H1 (cell line): ENCODE measurements around the gene TMC3. TPM values are rescaled to one million over a fixed set of nuclear protein-coding genes. Genes with fewer than 3 reads are reported as not detected.

Experiments used
- POU5F1 ChIP-seq: IDR thresholded peaks from 2 replicates; pipeline ENCODE4 v1.6.1; 2011; ENCODE audit warnings: low read depth, mild to moderate bottlenecking, low read length, moderate library complexity
- SAP30 ChIP-seq: fragments of 300-600 bp; sonication (generic); IDR thresholded peaks from 2 replicates; pipeline ENCODE4 v1.7.1; 2012; ENCODE audit warnings: low read length, moderate library complexity, mild to moderate bottlenecking, inconsistent platforms; ENCODE audit not compliant: insufficient read depth, insufficient replicate concordance
- polyA plus RNA-seq, 7 experiments: library from polyadenylated mRNA; depleted of rRNA in 3 of 7; stranded (reverse) in 5 of 7; unstranded in 2 of 7; fragments of >200 nt in 5 of 7; fragments of 200-250 nt in 2 of 7; gene quantifications; 1 replicate in 5 of 7; 2 replicates in 1 of 7; 4 replicates in 1 of 7; pipeline versions ENCODE4 v1.2.1 to v1.2.3, GENCODE V29; 2011 to 2013; ENCODE audit warnings: missing spikeins in 2 of 7, mixed read lengths in 2 of 7
- total RNA-seq: library from RNA; stranded (reverse); fragmentation: NEBNext Ultra II Directional; extraction: Animal tissue kit (Norgen Biotek cat#: 25700); gene quantifications from 2 replicates; pipeline ENCODE4 v1.2.1, GENCODE V29; 2021

Gene TMC3
- total and polyA plus RNA-seq, 2 of the 8 experiments (the other 6 are each of a cell fraction or from before 2014, with no cell fraction given) = not detected

DNA sequence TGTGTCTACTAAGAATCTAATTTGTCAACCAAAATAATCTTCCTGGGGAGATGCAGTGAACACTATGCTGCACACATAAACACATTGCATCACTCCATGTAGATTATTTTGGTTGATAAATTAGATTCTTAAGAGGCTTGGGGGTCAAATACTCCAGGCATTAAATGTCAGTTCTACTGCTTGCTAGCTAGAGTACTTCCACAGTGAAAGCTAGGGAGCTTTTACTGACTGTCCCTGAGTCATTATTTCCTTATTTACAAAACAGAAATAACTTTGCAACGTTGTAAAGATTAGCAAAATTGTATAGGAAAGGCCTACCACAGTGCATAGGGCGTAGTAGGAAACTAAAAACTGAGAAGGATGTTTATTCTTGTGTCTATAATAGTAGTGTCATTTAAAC is 12.9 kb upstream of the TMC3 start (continued):
- TF ChIP-seq SAP30 = no peak
- no peak for TF ChIP-seq POU5F1
